Bone marrow (tissue), 2 donors: ENCODE measurements around the gene HMG20B.

ENCODE experiments used
- DNase-seq, 2 donors: peaks; one replicate each; lab custom pipeline; 2025; lab: John Stamatoyannopoulos, UW

The HMG20B gene

GRCh38 chr19:3608079-3608641 lies 35.4 kb downstream of the HMG20B start:
- DNase-seq: no peak

- DNase-seq: peak in 1 of 2 donors; percentile 33
These were observed 36.1 kb downstream of the HMG20B start for GRCh38 chr19:3608750-3609322.

- no peak for DNase-seq
These were observed 37.3 kb downstream of the HMG20B start for GRCh38 chr19:3609779-3610719.

GRCh38 chr19:3610745-3611717 lies 38.3 kb downstream of the HMG20B start:
- no peak for DNase-seq

GRCh38 chr19:3611841-3612240 lies 39.1 kb downstream of the HMG20B start:
- no peak for DNase-seq

GRCh38 chr19:3612330-3612729 lies 39.6 kb downstream of the HMG20B start:
- DNase-seq: no peak

GRCh38 chr19:3612901-3613741 lies 40.4 kb downstream of the HMG20B start:
- DNase-seq: no peak

GRCh38 chr19:3613818-3614661 lies 41.3 kb downstream of the HMG20B start:
- DNase-seq: no peak

- DNase-seq: no peak
These were observed 42.2 kb downstream of the HMG20B start for GRCh38 chr19:3614858-3615505.

GRCh38 chr19:3615524-3616135 lies 42.9 kb downstream of the HMG20B start:
- no peak for DNase-seq

- peak in 1 of 2 donors; percentile 54 for DNase-seq
These were observed 44.7 kb downstream of the HMG20B start for GRCh38 chr19:3617463-3617862.

- peak in 1 of 2 donors; percentile 14 for DNase-seq
These were observed 45.5 kb downstream of the HMG20B start for GRCh38 chr19:3618144-3618810.

- DNase-seq: no peak
These were observed 46.3 kb downstream of the HMG20B start for GRCh38 chr19:3618811-3619630.

- DNase-seq: no peak
These were observed 46.9 kb downstream of the HMG20B start for GRCh38 chr19:3619631-3620012.

- DNase-seq: no peak
These were observed 47.5 kb downstream of the HMG20B start for GRCh38 chr19:3620145-3620816.

GRCh38 chr19:3620817-3621547 lies 48.2 kb downstream of the HMG20B start:
- no peak for DNase-seq
